Ascending aorta (tissue), 2 donors: ENCODE results near the gene ZNF823. TPM values are rescaled to one million over a fixed set of nuclear protein-coding genes. Genes with fewer than 3 reads are reported as not detected.

Experiments
- DNase-seq, 2 donors: peaks; one replicate each; pipeline ENCODE4 v3.0.0-alpha.2; 2019; ENCODE audit warnings: low spot score in 2 of 2
- H3K27ac ChIP-seq, 2 donors: fragments of 200-600 bp; sonication (generic); one replicate each; pipeline ENCODE4 v1.5.1; 2016 to 2017; ENCODE audit warnings: mild to moderate bottlenecking in 1 of 2
- H3K27me3 ChIP-seq: fragments of 200-600 bp; sonication (generic); one replicate; pipeline ENCODE4 v1.5.1; 2017
- H3K36me3 ChIP-seq, 2 donors: fragments of 200-600 bp; sonication (generic); one replicate each; pipeline ENCODE4 v1.5.1; 2016
- H3K4me1 ChIP-seq, 2 donors: fragments of 200-600 bp; sonication (generic); one replicate each; pipeline ENCODE4 v1.5.1; 2016 to 2017; ENCODE audit warnings: mild to moderate bottlenecking in 1 of 2
- H3K4me3 ChIP-seq, 2 donors: fragments of 200-600 bp; sonication (generic); one replicate each; pipeline ENCODE4 v1.5.1; 2016 to 2017; ENCODE audit warnings: mild to moderate bottlenecking in 1 of 2
- H3K9me3 ChIP-seq, 2 donors: fragments of 200-600 bp; sonication (generic); one replicate each; pipeline ENCODE4 v1.5.1; 2016
- CTCF ChIP-seq, 3 experiments: fragments of 200-600 bp in 2 of 3; fragments of 450-650 bp in 1 of 3; sonication (generic) in 2 of 3; IDR thresholded peaks; one replicate each; pipeline ENCODE4 v1.5.1; 2016 to 2019; ENCODE audit warnings: antibody characterized with exemption in 3 of 3, mild to moderate bottlenecking in 1 of 3, moderate library complexity in 1 of 3
- intact Hi-C: fragments of 100-400 bp; cut with DNase I; formaldehyde crosslinking; loops from one replicate; pipeline ENCODE4 v1.15.1; 2023
- total RNA-seq: library from RNA; depleted of rRNA; stranded (reverse); fragments of >200 nt; gene quantifications from one replicate; pipeline ENCODE4 v1.1.0, GENCODE V29; 2016

The ZNF823 gene
- total RNA-seq, 1 donor from 2014 or later = 5.2 TPM

- no peak for DNase-seq
- Histone ChIP-seq H3K27ac (no peak overlapping the region), H3K4me1 (peaks cover 0 to 10% of the 10 kb centered on the region in 2 donors), H3K9me3 (no peaks in the 10 kb centered on the region), H3K36me3 (no peaks in the 10 kb centered on the region), H3K4me3 (no peak overlapping the region), H3K27me3 (no peaks in the 10 kb centered on the region)
- TF ChIP-seq CTCF (IDR thresholded peaks at IDR 0.05) = no peak
- intact Hi-C loops = no loop called here
These were observed 24.9 kb upstream of the ZNF823 start for GRCh38 chr19:11763611-11764010.

GRCh38 chr19:11763117-11763516 is 24.4 kb upstream of the ZNF823 start:
- no peaks in the 10 kb centered on the region for H3K9me3 ChIP-seq
- intact Hi-C loops = no loop called here
- no peak for DNase-seq
- H3K4me3 ChIP-seq = no peak overlapping the region
- H3K27me3 ChIP-seq = no peaks in the 10 kb centered on the region
- peaks cover 0 to 5% of the 10 kb centered on the region in 2 donors for H3K4me1 ChIP-seq
- TF ChIP-seq CTCF (IDR thresholded peaks at IDR 0.05) = no peak
- H3K36me3 ChIP-seq = no peaks in the 10 kb centered on the region
- no peak overlapping the region for H3K27ac ChIP-seq

GRCh38 chr19:11759805-11760204 is 21.1 kb upstream of the ZNF823 start:
- no peak for TF ChIP-seq CTCF (IDR thresholded peaks at IDR 0.05)
- Histone ChIP-seq H3K36me3 (no peaks in the 10 kb centered on the region), H3K4me3 (no peak overlapping the region), H3K27me3 (no peaks in the 10 kb centered on the region), H3K9me3 (peaks cover 0 to 12% of the 10 kb centered on the region in 2 donors), H3K4me1 (no peaks in the 10 kb centered on the region), H3K27ac (no peak overlapping the region)
- DNase-seq = no peak
- intact Hi-C loops = no loop called here

GRCh38 chr19:11756965-11757364 is 18.2 kb upstream of the ZNF823 start:
- TF ChIP-seq CTCF (IDR thresholded peaks at IDR 0.05) = no peak
- no peaks in the 10 kb centered on the region for H3K36me3 ChIP-seq
- H3K27ac ChIP-seq = no peak overlapping the region
- peaks cover 0 to 16% of the 10 kb centered on the region in 2 donors for H3K9me3 ChIP-seq
- H3K4me1 ChIP-seq = no peaks in the 10 kb centered on the region
- intact Hi-C loops = no loop called here
- no peak overlapping the region for H3K4me3 ChIP-seq
- DNase-seq = no peak
- H3K27me3 ChIP-seq = no peaks in the 10 kb centered on the region

GRCh38 chr19:11754663-11755062 is 15.9 kb upstream of the ZNF823 start:
- Histone ChIP-seq H3K4me1 (no peaks in the 10 kb centered on the region), H3K4me3 (no peak overlapping the region), H3K27me3 (no peaks in the 10 kb centered on the region), H3K9me3 (peaks cover 0 to 21% of the 10 kb centered on the region in 2 donors), H3K27ac (no peak overlapping the region), H3K36me3 (no peaks in the 10 kb centered on the region)
- TF ChIP-seq CTCF (IDR thresholded peaks at IDR 0.05) = no peak
- DNase-seq = no peak
- intact Hi-C loops = no loop called here

GRCh38 chr19:11752244-11752736 is 13.5 kb upstream of the ZNF823 start:
- Histone ChIP-seq H3K27ac (no peak overlapping the region), H3K9me3 (peaks cover 0 to 26% of the 10 kb centered on the region in 2 donors), H3K36me3 (no peaks in the 10 kb centered on the region), H3K4me3 (no peak overlapping the region), H3K27me3 (no peaks in the 10 kb centered on the region), H3K4me1 (no peaks in the 10 kb centered on the region)
- intact Hi-C loops = no loop called here
- TF ChIP-seq CTCF (IDR thresholded peaks at IDR 0.05) = no peak
- no peak for DNase-seq
